PC-3 (cell line): ENCODE measurements around the gene DYNLT4.
"Not testable (repeated sequence)": the region's sequence is repeated elsewhere in the genome, so short reads cannot be mapped to it uniquely, and the experiment has no call there.

ENCODE experiments used
- CTCF ChIP-seq: fragments of 300-600 bp; sonication (generic); conservative IDR thresholded peaks from 2 replicates; pipeline ENCODE4 v1.5.1; 2017; ENCODE audit warnings: antibody characterized with exemption, low read depth, mild to moderate bottlenecking, low read length
- EZH2 ChIP-seq: fragments of 300-600 bp; sonication (generic); IDR thresholded peaks from one replicate; pipeline ENCODE4 v1.6.1; 2017; ENCODE audit warnings: antibody characterized with exemption, mild to moderate bottlenecking, low read length; ENCODE audit not compliant: unreplicated experiment
- EZH2phosphoT487 ChIP-seq: fragments of 300-600 bp; sonication (generic); IDR thresholded peaks from 2 replicates; pipeline ENCODE4 v1.6.1; 2018; ENCODE audit warnings: mild to moderate bottlenecking, antibody characterized with exemption, low read length, borderline replicate concordance

- not testable (repeated sequence) for TF ChIP-seq EZH2, CTCF, EZH2phosphoT487
Observed at GRCh38 chr1:44838294-44838693, 31.1 kb upstream of the DYNLT4 start.
